H1 (cell line): ENCODE data around the gene ALDOA. TPM values are rescaled to one million over a fixed set of nuclear protein-coding genes. Genes with fewer than 3 reads are reported as not detected.

Experiments used
- BCL11A ChIP-seq, 2 experiments: IDR thresholded peaks; one replicate each; pipeline ENCODE4 v1.6.1; 2011; ENCODE audit warnings: low read depth in 2 of 2, low read length in 2 of 2, mild to moderate bottlenecking in 2 of 2
- CTBP2 ChIP-seq: IDR thresholded peaks from 2 replicates; pipeline ENCODE4 v1.7.0; 2011; ENCODE audit warnings: borderline replicate concordance, mild to moderate bottlenecking, moderate library complexity, mixed read lengths, low read length; ENCODE audit not compliant: insufficient read depth, insufficient read length
- HDAC6 ChIP-seq: IDR thresholded peaks from one replicate; pipeline ENCODE4 v1.7.1; 2012; ENCODE audit warnings: low read depth, mild to moderate bottlenecking, inconsistent platforms, low read length, moderate library complexity
- JUN ChIP-seq: IDR thresholded peaks from 2 replicates; pipeline ENCODE4 v1.6.1; 2011; ENCODE audit warnings: low read depth, mild to moderate bottlenecking, improper control_type of control experiment, low read length
- SIN3A ChIP-seq, 2 experiments: IDR thresholded peaks in 1 of 2; conservative IDR thresholded peaks in 1 of 2; 2 replicates each; pipeline ENCODE4 v1.6.1; 2011 to 2012; ENCODE audit warnings: low read length in 2 of 2, improper control_type of control experiment in 1 of 2, low read depth in 1 of 2, mild to moderate bottlenecking in 1 of 2
- TBP ChIP-seq: IDR thresholded peaks from 2 replicates; pipeline ENCODE4 v1.6.1; 2011; ENCODE audit warnings: low read depth, low read length, improper control_type of control experiment
- polyA plus RNA-seq, 7 experiments: library from polyadenylated mRNA; depleted of rRNA in 3 of 7; stranded (reverse) in 5 of 7; unstranded in 2 of 7; fragments of >200 nt in 5 of 7; fragments of 200-250 nt in 2 of 7; gene quantifications; 1 replicate in 5 of 7; 2 replicates in 1 of 7; 4 replicates in 1 of 7; pipeline versions ENCODE4 v1.2.1 to v1.2.3, GENCODE V29; 2011 to 2013; ENCODE audit warnings: missing spikeins in 2 of 7, mixed read lengths in 2 of 7
- total RNA-seq: library from RNA; stranded (reverse); fragmentation: NEBNext Ultra II Directional; extraction: Animal tissue kit (Norgen Biotek cat#: 25700); gene quantifications from 2 replicates; pipeline ENCODE4 v1.2.1, GENCODE V29; 2021
- TF ChIP-seq, protein P1 (sequence below), 3 experiments: IDR thresholded peaks; 1 replicate in 2 of 3; 2 replicates in 1 of 3; pipeline versions ENCODE4 v1.5.1 to v1.6.1; 2011; ENCODE audit warnings: low read length in 3 of 3, mild to moderate bottlenecking in 3 of 3, inconsistent platforms in 2 of 3, low read depth in 1 of 3, moderate library complexity in 1 of 3; ENCODE audit not compliant: insufficient read depth in 1 of 3; ENCODE audit errors: control extremely low read depth in 1 of 3

Gene ALDOA
- total and polyA plus RNA-seq, 2 of the 8 experiments (the other 6 are each of a cell fraction or from before 2014, with no cell fraction given) = 1,072 to 1,083 TPM

DNA sequence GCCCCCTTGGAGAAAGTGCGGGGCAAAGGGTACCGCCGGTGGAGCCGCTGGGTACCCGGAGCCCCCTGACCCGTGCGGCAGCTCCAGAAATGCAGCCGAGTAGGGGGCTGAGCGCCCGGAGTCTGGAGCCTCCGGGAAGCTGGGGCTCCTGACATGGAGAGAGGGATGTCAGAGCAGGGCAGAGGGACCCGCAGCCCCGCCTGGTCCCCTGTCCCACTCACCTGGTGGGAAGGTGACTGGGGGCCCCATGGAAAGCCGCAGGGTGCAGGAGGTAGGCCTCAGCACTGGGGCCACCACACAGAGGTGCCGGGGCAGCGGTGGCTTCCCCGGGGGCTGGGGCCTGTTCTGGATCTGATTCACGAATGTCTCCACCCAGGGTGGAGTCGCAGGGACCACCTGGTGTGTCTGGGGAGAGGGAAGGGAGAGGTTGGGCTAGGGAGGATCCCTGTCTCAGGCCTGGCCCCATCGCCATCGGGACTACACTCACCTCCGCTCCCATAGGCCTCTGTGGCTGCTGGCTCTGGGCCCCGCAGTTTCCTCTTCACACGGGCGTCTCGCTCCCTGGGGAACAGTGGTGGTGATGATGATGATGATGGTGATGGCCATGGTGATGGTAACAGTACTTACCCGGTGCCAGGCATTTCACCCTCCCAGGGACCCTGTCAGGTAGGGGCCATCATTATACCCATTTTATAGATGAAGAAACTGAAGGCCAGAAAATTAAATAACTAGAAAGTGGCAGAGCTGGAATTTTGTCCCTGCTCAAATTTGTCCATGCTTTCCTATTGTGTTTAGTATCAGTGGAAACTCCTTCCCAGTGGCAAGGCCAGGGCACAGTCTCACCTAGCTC is 21.0 kb downstream of the ALDOA start (continued):
- TF ChIP-seq JUN = no peak
- TF ChIP-seq BCL11A (IDR thresholded peaks at IDR 0.05; ENCODE audit: low read depth in 2 of 2, low read length in 2 of 2) = no peak
- TF ChIP-seq SIN3A (conservative IDR thresholded peaks at IDR 0.05 in 1 of 2, IDR thresholded peaks at IDR 0.05 in 1 of 2; ENCODE audit: low read depth in 1 of 2, low read length in 2 of 2) = no peak
- TF ChIP-seq, protein P1, sequence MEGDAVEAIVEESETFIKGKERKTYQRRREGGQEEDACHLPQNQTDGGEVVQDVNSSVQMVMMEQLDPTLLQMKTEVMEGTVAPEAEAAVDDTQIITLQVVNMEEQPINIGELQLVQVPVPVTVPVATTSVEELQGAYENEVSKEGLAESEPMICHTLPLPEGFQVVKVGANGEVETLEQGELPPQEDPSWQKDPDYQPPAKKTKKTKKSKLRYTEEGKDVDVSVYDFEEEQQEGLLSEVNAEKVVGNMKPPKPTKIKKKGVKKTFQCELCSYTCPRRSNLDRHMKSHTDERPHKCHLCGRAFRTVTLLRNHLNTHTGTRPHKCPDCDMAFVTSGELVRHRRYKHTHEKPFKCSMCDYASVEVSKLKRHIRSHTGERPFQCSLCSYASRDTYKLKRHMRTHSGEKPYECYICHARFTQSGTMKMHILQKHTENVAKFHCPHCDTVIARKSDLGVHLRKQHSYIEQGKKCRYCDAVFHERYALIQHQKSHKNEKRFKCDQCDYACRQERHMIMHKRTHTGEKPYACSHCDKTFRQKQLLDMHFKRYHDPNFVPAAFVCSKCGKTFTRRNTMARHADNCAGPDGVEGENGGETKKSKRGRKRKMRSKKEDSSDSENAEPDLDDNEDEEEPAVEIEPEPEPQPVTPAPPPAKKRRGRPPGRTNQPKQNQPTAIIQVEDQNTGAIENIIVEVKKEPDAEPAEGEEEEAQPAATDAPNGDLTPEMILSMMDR (IDR thresholded peaks at IDR 0.05; ENCODE audit: control extremely low read depth in 1 of 3, insufficient read depth in 1 of 3, low read depth in 1 of 3, low read length in 3 of 3) = no peak
- no peak for TF ChIP-seq CTBP2
- no peak for TF ChIP-seq HDAC6
- no peak for TF ChIP-seq TBP
